HFFc6 (cell line): ENCODE results near the gene NFATC2. TPM values are rescaled to one million over a fixed set of nuclear protein-coding genes. Genes with fewer than 3 reads are reported as not detected.

Experiments used
- DNase-seq: peaks from one replicate; pipeline ENCODE4 v3.0.0-alpha.2; 2018
- H3K27ac Mint-ChIP-seq: 2 replicates; pipeline ENCODE4 v1.8.0; 2020; ENCODE audit warnings: mild to moderate bottlenecking, mixed read lengths
- H3K27me3 Mint-ChIP-seq: 2 replicates; pipeline ENCODE4 v1.8.0; 2021; ENCODE audit warnings: mild to moderate bottlenecking, moderate library complexity, mixed read lengths; ENCODE audit not compliant: insufficient read depth
- H3K36me3 Mint-ChIP-seq: 2 replicates; pipeline ENCODE4 v1.8.0; 2021; ENCODE audit warnings: low read depth, mixed read lengths
- H3K4me1 Mint-ChIP-seq: 2 replicates; pipeline ENCODE4 v1.8.0; 2020; ENCODE audit warnings: low read depth, mixed read lengths
- H3K4me3 Mint-ChIP-seq: 2 replicates; pipeline ENCODE4 v1.8.0; 2020; ENCODE audit warnings: mild to moderate bottlenecking, moderate library complexity, mixed read lengths
- H3K9me3 Mint-ChIP-seq: 2 replicates; pipeline ENCODE4 v1.8.0; 2020; ENCODE audit warnings: mild to moderate bottlenecking, mixed read lengths
- CTCF ChIP-seq: fragments of 200-600 bp; sonication (generic); IDR thresholded peaks from 2 replicates; pipeline ENCODE4 v1.5.0; 2021; ENCODE audit warnings: antibody characterized with exemption, mild to moderate bottlenecking
- total RNA-seq, 6 experiments: library from RNA; stranded (reverse); fragmentation: NEBNext Ultra II Directional; extraction: Animal tissue kit (Norgen Biotek cat#: 25700); gene quantifications; 2 replicates in 1 of 6; 3 replicates in 5 of 6; pipeline ENCODE4 v1.2.3, GENCODE V29; 2021

The NFATC2 gene
- total RNA-seq, 6 experiments from 2014 or later: 0.50 to 1.1 (median 0.84) TPM

- DNase-seq: no peak
- Mint-ChIP-seq H3K27me3 (peaks cover 3% of the 10 kb centered on the region; the same call in 1 of the 2 replicates), H3K27ac (peak overlapping the region; percentile 42; the same call in 1 of the 2 replicates), H3K9me3 (no peaks in the 10 kb centered on the region), H3K36me3 (no peaks in the 10 kb centered on the region), H3K4me3 (peak overlapping the region; percentile 72; the same call in 1 of the 2 replicates), H3K4me1 (peaks cover 33% of the 10 kb centered on the region)
- TF ChIP-seq CTCF: no peak
Measured at GRCh38 chr20:51487076-51487475, 55.4 kb downstream of the NFATC2 start.

- Mint-ChIP-seq H3K4me3 (no peak overlapping the region), H3K27ac (peak overlapping the region; percentile 42; the same call in 1 of the 2 replicates), H3K36me3 (no peaks in the 10 kb centered on the region), H3K27me3 (no peaks in the 10 kb centered on the region), H3K9me3 (no peaks in the 10 kb centered on the region), H3K4me1 (peaks cover 33% of the 10 kb centered on the region)
- DNase-seq: no peak
- no peak for TF ChIP-seq CTCF
Measured at GRCh38 chr20:51486197-51487005, 56.1 kb downstream of the NFATC2 start.

- Mint-ChIP-seq H3K27me3 (no peaks in the 10 kb centered on the region), H3K9me3 (no peaks in the 10 kb centered on the region), H3K36me3 (no peaks in the 10 kb centered on the region), H3K27ac (no peak overlapping the region), H3K4me3 (no peak overlapping the region), H3K4me1 (peaks cover 32% of the 10 kb centered on the region)
- DNase-seq: no peak
- TF ChIP-seq CTCF: no peak
Measured at GRCh38 chr20:51484831-51485230, 57.7 kb downstream of the NFATC2 start.

GRCh38 chr20:51484141-51484815 lies 58.2 kb downstream of the NFATC2 start:
- no peak overlapping the region for H3K4me3 Mint-ChIP-seq
- TF ChIP-seq CTCF: no peak
- H3K27ac Mint-ChIP-seq: no peak overlapping the region
- H3K9me3 Mint-ChIP-seq: no peaks in the 10 kb centered on the region
- peaks cover 26% of the 10 kb centered on the region for H3K4me1 Mint-ChIP-seq
- H3K36me3 Mint-ChIP-seq: no peaks in the 10 kb centered on the region
- no peak for DNase-seq
- H3K27me3 Mint-ChIP-seq: no peaks in the 10 kb centered on the region

- H3K27me3 Mint-ChIP-seq: no peaks in the 10 kb centered on the region
- TF ChIP-seq CTCF: no peak
- no peaks in the 10 kb centered on the region for H3K36me3 Mint-ChIP-seq
- peaks cover 15% of the 10 kb centered on the region for H3K4me1 Mint-ChIP-seq
- no peaks in the 10 kb centered on the region for H3K9me3 Mint-ChIP-seq
- DNase-seq: no peak
- H3K27ac Mint-ChIP-seq: no peak overlapping the region
- no peak overlapping the region for H3K4me3 Mint-ChIP-seq
Measured at GRCh38 chr20:51482836-51483473, 59.6 kb downstream of the NFATC2 start.
